GM12891 (cell line): Measurements from ENCODE around the gene TTLL3.
A peak's percentile ranks its signal among the peaks of the same experiment; 100 is the strongest.

Experiments used
- POLR2A ChIP-seq: IDR thresholded peaks from 2 replicates; pipeline ENCODE4 v1.6.1; 2011; ENCODE audit warnings: low read depth, low read length, control low read depth
- TAF1 ChIP-seq: IDR thresholded peaks from 2 replicates; pipeline ENCODE4 v1.6.1; 2011; ENCODE audit warnings: low read depth, low read length, control low read depth

DNA sequence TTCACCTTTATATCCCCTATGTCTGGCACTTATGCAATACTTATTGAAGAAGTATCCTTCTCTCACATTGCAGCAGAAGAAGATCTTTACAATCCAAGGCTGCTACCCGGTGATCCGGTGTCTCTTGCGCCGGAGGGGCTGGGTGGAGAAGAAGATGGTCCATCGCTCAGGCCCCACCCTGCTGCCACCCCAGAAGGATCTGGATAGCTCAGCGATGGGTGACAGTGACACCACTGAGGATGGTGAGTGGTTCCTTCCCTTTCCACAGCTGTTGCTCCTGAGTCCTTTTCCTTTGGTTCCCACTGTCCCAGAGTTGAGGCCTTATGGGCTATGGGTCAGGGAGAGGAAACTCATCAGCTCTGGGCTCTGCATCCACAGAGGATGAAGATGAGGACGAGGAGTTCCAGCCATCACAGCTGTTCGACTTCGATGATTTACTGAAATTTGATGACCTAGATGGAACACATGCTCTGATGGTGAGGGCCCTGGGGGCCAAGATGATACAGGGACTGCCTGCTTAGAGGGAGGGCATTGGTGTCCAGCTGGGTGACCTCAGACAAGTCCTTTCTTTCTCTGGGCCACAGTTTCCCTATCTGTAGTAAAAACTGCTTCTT lies 2.9 kb downstream of the TTLL3 start:
- TF ChIP-seq POLR2A (peak; percentile 39; the same call in 1 of the 2 replicates), TAF1 (no peak)
